Cardiac fibroblast (primary cell): Measurements from ENCODE around the gene PTPRT.

Experiments
- DNase-seq, 2 donors: peaks; one replicate each; pipeline versions ENCODE4 v3.0.0 to v3.0.0-alpha.2; 2010; ENCODE audit warnings: low read depth in 2 of 2
- H3K4me3 ChIP-seq, 2 donors: replicated peaks in 1 of 2; 1 replicate in 1 of 2; 2 replicates in 1 of 2; pipeline ENCODE4 v1.5.1; 2011; ENCODE audit warnings: low read depth in 2 of 2, low read length in 2 of 2, mild to moderate bottlenecking in 2 of 2, moderate library complexity in 1 of 2
- TF ChIP-seq, protein P1 (sequence below): IDR thresholded peaks from one replicate; pipeline ENCODE4 v1.5.1; 2011; ENCODE audit warnings: low read depth, mild to moderate bottlenecking, low read length, inconsistent platforms

PTPRT gene

GRCh38 chr20:42775866-42776265 lies 413.8 kb downstream of the PTPRT start:
- TF ChIP-seq, protein P1, sequence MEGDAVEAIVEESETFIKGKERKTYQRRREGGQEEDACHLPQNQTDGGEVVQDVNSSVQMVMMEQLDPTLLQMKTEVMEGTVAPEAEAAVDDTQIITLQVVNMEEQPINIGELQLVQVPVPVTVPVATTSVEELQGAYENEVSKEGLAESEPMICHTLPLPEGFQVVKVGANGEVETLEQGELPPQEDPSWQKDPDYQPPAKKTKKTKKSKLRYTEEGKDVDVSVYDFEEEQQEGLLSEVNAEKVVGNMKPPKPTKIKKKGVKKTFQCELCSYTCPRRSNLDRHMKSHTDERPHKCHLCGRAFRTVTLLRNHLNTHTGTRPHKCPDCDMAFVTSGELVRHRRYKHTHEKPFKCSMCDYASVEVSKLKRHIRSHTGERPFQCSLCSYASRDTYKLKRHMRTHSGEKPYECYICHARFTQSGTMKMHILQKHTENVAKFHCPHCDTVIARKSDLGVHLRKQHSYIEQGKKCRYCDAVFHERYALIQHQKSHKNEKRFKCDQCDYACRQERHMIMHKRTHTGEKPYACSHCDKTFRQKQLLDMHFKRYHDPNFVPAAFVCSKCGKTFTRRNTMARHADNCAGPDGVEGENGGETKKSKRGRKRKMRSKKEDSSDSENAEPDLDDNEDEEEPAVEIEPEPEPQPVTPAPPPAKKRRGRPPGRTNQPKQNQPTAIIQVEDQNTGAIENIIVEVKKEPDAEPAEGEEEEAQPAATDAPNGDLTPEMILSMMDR, result no peak
- no peak for DNase-seq

GRCh38 chr20:42775037-42775436 lies 414.7 kb downstream of the PTPRT start:
- H3K4me3 ChIP-seq, result no peak overlapping the region
- no peak for DNase-seq
- TF ChIP-seq, protein P1, result no peak

More at GRCh38 chr20:42775866-42776265, 413.8 kb downstream of the PTPRT start:
- no peak overlapping the region for H3K4me3 ChIP-seq

DNA sequence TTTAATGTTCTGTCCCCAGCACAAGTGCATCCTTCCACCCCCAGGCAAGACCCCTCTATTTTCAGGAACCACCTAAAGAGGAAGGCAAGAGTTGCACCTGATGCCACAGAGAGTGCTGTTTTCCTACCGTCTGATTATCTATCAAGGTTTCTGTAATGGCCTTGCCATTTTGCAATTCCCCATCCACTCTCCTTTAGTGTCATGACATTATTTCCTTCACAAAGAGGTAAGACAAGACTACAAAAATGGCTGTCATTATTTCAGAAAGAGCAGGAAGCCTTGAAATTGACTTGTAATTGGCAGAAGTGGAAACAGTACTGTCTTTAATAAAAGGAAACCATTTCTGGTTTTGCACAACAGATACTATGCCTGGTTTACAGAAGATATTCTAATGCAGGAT lies 426.7 kb downstream of the PTPRT start:
- TF ChIP-seq, protein P1, result no peak
- no peak for DNase-seq
- no peak overlapping the region for H3K4me3 ChIP-seq

- no peak for DNase-seq
- H3K4me3 ChIP-seq, result no peak overlapping the region
- TF ChIP-seq, protein P1, result no peak
Observed at GRCh38 chr20:42756991-42757390, 432.7 kb downstream of the PTPRT start.

DNA sequence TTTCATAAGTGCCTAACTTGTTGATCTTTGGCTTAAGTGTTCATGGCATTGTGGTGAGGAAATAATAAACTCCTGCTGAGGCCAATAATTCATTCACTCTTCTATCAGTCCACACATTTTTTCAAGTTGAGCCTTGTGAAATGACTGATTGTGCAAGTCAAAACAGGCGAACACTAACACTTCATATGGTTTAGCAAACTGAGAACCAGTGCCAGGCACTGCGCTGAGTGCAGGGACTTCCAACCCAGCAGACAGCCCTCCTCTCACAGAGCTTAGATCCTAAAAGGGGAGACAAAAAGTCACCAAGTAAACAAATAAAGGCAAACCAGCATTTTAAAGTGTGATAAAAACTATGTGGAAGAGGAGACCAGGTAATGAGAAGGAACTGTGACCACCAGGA lies 435.0 kb downstream of the PTPRT start:
- no peak overlapping the region for H3K4me3 ChIP-seq
- TF ChIP-seq, protein P1, result no peak
- no peak for DNase-seq

DNA sequence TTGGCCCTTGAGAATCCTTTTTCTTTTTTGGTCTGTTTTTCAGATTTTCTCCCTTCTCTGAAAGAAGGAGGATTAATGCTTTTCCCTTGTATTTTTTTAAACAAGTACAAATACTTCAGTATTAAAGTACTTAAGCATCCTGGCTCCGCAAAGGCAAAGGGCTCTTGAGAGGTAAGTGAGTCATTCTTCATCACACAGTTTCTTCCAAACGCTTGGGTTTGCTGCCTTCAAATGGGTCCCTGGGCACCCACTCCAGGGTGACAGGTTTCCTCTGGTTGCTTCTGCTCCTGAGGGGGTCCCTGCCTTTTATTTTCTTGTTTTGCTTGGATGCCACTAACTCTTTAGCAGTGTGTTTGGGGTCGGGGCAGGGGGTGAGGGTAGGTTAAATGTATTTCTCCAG lies 437.1 kb downstream of the PTPRT start:
- no peak overlapping the region for H3K4me3 ChIP-seq
- TF ChIP-seq, protein P1, result no peak
- no peak for DNase-seq

DNA sequence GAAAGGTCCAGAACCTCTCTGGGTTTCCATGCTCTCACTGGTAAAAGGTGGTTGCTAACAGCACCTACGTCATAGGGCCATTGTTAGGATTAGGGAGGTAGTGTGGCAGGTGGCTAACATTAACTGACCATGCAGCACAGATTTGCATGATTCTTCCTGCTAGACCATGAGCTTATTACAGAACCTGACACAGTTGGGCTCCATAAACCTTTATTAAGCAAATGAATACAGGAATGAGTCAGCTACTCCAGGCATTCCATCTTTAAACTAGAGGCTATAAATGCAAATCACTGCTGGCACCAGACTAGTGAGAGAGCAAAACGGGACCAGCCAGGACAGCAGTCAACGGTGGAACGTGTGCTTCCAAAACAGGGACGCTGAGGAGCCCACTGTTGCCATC lies 440.1 kb downstream of the PTPRT start:
- no peak overlapping the region for H3K4me3 ChIP-seq
- TF ChIP-seq, protein P1, result no peak
- no peak for DNase-seq
